Activated naive CD8-positive, alpha-beta T cell treated with anti-CD3 and anti-CD28 coated beads, Interleukin-2, amount 50 U/mL, for 16 hours (primary cell): ENCODE data around the gene METTL27.
"Not testable (repeated sequence)": the region's sequence is repeated elsewhere in the genome, so short reads cannot be mapped to it uniquely, and the experiment has no call there.

ENCODE experiments used
- DNase-seq: peaks from one replicate; pipeline ENCODE4 v3.0.0-alpha.2; 2020; ENCODE audit warnings: low read depth, low spot score

The METTL27 gene

DNA sequence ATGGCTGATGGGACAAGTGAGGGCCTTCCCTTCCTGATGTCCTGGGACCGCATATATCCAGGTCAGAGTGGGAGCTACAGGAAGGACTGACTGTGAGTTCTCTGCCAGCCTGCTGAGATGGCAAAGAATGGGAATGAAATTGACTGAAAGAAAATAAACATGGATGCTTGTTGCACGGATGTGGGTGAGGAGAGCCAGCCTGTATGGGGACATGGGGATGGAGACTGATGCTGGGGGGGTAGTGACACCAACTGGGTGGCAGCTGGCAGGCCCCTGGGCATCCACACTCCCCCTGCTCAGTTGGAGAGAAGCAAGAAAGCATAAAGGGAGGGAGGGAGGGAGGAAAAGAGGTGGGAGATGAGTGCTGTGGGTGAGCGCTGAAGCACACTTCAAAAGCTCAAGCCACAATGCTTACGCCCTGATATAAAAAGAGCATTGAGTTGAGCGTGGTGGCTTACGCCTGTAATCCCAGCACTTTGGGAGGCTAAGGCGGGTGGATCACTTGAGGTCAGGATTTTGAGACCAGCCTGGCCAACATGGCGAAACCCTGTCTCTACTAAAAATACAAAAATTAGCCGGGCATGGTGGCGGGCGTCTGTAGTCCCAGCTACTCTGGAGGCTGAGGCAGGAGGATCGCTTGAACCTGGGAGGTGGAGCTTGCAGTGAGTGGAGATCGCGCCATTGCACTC is 20.6 kb downstream of the METTL27 start:
- not testable (repeated sequence) for DNase-seq

DNA sequence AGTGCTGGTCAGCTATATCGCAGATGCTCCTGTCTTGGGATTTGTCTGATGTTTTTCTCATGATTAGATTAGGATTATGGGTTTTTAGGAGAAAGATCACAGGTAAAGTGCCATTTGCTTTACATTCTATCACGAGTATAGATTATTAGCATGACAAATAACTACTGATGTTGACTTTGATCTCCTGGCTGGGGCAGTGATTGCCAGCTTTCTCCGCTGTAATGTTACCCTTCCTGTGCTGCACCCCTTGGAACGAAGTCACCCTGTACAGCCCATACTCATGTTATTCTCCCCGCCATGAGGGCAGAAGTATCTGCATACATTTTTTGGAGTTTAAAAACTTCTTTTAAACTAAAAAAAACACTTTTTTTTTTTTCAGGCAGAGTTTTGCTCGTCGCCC is 22.3 kb downstream of the METTL27 start:
- DNase-seq: no peak

DNA sequence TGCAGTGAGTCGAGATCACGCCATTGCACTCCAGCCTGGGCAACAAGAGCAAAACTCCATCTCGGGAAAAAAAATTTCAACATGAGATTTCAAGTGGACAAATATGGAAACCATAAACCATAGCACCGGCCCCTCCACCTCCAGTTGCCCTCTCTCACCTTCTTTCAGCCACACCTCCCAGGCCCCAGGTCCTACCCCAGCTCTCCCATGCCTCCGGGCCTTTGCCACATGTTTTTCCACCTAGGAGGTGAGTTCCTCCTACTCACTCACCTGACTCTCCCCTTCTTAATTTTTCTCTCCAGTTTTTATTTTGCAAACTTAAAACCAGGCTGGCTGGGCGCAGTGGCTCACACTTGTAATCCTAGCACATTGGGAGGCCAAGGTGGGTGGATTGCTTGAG is 25.2 kb downstream of the METTL27 start:
- DNase-seq: no peak

- DNase-seq: no peak
Observed at GRCh38 chr7:73815436-73815835, 26.9 kb downstream of the METTL27 start.

- no peak for DNase-seq
Observed at GRCh38 chr7:73812996-73813395, 29.3 kb downstream of the METTL27 start.

DNA sequence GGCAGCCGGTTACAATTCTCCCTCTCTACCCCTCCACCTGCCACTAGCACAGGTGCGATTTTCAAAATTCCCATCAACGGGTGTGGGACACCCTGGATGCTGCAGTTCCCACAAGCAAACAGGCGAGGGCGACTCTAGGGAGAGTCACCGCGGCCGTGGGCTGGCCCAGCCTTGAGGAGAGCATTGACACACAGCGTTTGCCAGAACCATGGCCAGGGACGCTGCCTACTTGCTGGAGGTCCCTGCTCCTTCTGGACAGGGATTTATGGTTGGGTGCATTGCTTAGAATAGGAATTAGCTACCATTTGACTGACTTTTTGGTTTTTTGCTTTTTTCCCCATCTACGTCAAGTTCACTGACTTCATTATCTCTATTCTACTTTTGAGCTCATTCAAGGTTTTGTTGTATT is 30.6 kb downstream of the METTL27 start:
- no peak for DNase-seq

GRCh38 chr7:73810998-73811360 is 31.3 kb downstream of the METTL27 start:
- DNase-seq: no peak

GRCh38 chr7:73809467-73809951 is 32.8 kb downstream of the METTL27 start:
- no peak for DNase-seq

DNA sequence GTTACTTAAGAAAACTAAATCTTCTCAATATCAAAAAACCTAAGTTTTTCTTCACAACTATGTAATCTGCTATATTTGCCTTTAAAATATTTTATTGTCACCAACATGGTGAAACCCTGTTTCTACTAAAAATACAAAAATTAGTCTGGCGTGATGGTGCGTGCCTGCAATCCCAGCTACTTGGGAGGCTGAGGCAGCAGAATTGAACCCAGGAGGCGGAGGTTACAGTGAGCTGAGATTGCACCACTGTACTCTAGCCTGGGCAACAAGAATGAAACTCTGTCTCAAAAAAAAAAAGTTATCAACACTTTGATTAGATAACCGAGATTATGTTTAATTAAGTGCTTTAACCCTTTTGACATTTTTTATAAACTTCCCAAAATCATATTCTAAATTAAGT is 39.9 kb downstream of the METTL27 start:
- no peak for DNase-seq

- no peak for DNase-seq
Observed at GRCh38 chr7:73801577-73801976, 40.7 kb downstream of the METTL27 start.

GRCh38 chr7:73799282-73800141 is 42.8 kb downstream of the METTL27 start:
- no peak for DNase-seq

DNA sequence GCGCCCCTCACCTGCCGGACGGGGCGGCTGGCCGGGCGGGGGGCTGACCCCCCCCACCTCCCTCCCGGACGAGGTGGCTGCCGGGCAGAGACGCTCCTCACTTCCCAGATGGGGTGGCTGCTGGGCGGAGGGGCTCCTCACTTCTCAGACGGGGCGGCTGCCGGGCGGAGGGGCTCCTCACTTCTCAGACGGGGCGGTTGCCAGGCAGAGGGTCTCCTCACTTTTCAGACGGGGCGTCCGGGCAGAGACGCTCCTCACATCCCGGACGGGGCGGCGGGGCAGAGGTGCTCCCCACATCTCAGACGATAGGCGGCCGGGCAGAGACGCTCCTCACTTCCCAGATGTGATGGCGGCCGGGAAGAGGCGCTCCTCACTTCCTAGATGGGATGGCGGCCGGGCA is 45.1 kb downstream of the METTL27 start:
- DNase-seq: not testable (repeated sequence)

GRCh38 chr7:73796656-73797055 is 45.7 kb downstream of the METTL27 start:
- not testable (repeated sequence) for DNase-seq

DNA sequence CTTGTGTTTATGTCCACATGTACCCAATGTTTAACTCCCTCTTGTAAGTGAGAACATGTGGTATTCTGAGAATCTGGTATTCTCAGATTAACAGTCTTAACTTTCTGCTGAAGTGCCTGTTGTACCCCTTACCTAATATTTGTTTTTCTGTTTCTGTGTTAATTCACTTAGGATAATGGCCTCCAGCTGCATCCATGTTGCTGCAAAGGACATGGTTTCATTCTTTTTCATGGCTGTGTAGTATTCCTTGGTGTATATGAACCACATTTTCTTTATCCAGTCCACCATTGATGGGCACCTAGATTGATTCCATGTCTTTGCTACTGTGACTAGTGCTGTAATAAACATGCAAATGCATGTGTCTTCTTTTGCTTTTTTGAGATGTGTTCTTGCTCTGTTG is 47.1 kb downstream of the METTL27 start:
- DNase-seq: not testable (repeated sequence)

- DNase-seq: not testable (repeated sequence)
Observed at GRCh38 chr7:73791170-73791690, 51.1 kb downstream of the METTL27 start.

GRCh38 chr7:73789051-73789450 is 53.3 kb downstream of the METTL27 start:
- DNase-seq: no peak

GRCh38 chr7:73787786-73788048 is 54.6 kb downstream of the METTL27 start:
- not testable (repeated sequence) for DNase-seq

- DNase-seq: no peak
Observed at GRCh38 chr7:73786588-73786987, 55.7 kb downstream of the METTL27 start.
